Progenitor cell of endocrine pancreas (in vitro differentiated cells): ENCODE measurements around the gene TSR3. TPM values are rescaled to one million over a fixed set of nuclear protein-coding genes. Genes with fewer than 3 reads are reported as not detected.

Experiments
- DNase-seq: peaks from one replicate; pipeline ENCODE4 v3.0.0; 2021; ENCODE audit warnings: low spot score; ENCODE audit not compliant: unreplicated experiment
- H3K27ac Mint-ChIP-seq: 2 replicates; pipeline ENCODE4 v1.8.0; 2021; ENCODE audit warnings: mild to moderate bottlenecking, moderate library complexity, mixed read lengths
- H3K27me3 Mint-ChIP-seq: 2 replicates; pipeline ENCODE4 v1.8.0; 2021; ENCODE audit warnings: mixed read lengths
- H3K36me3 Mint-ChIP-seq: 2 replicates; pipeline ENCODE4 v1.8.0; 2022; ENCODE audit warnings: mixed read lengths; ENCODE audit not compliant: insufficient read depth
- H3K4me1 Mint-ChIP-seq: 2 replicates; pipeline ENCODE4 v1.8.0; 2021; ENCODE audit warnings: low read depth, mixed read lengths
- H3K4me3 Mint-ChIP-seq: 2 replicates; pipeline ENCODE4 v1.8.0; 2021; ENCODE audit warnings: low read depth, mild to moderate bottlenecking, moderate library complexity, mixed read lengths
- H3K9me3 Mint-ChIP-seq: 2 replicates; pipeline ENCODE4 v1.8.0; 2021; ENCODE audit warnings: low read depth, mixed read lengths
- CTCF ChIP-seq: fragments of 200-600 bp; sonication (generic); IDR thresholded peaks from one replicate; pipeline ENCODE4 v1.5.0; 2021; ENCODE audit warnings: antibody characterized with exemption, mild to moderate bottlenecking; ENCODE audit not compliant: unreplicated experiment
- total RNA-seq: library from RNA; stranded (reverse); gene quantifications from 2 replicates; pipeline ENCODE4 v1.2.1, GENCODE V29; 2021

The TSR3 gene
- total RNA-seq, 1 donor from 2014 or later: 56.8 TPM

GRCh38 chr16:1326946-1327618 is 24.6 kb downstream of the TSR3 start:
- Mint-ChIP-seq H3K4me3 (no peak overlapping the region), H3K27ac (no peak overlapping the region)

GRCh38 chr16:1326391-1326790 is 25.3 kb downstream of the TSR3 start:
- H3K4me1 Mint-ChIP-seq: peaks cover 2% of the 10 kb centered on the region
- H3K4me3 Mint-ChIP-seq: no peak overlapping the region
- DNase-seq: no peak
- H3K9me3 Mint-ChIP-seq: no peaks in the 10 kb centered on the region
- H3K27me3 Mint-ChIP-seq: no peaks in the 10 kb centered on the region
- no peak for TF ChIP-seq CTCF
- no peak overlapping the region for H3K27ac Mint-ChIP-seq
- H3K36me3 Mint-ChIP-seq: peaks cover 7% of the 10 kb centered on the region

More at GRCh38 chr16:1326946-1327618, 24.6 kb downstream of the TSR3 start:
- peaks cover 6% of the 10 kb centered on the region for H3K4me1 Mint-ChIP-seq
- no peak for DNase-seq
- no peaks in the 10 kb centered on the region for H3K9me3 Mint-ChIP-seq
- no peak for TF ChIP-seq CTCF
- H3K27me3 Mint-ChIP-seq: no peaks in the 10 kb centered on the region
- H3K36me3 Mint-ChIP-seq: peaks cover 7% of the 10 kb centered on the region

GRCh38 chr16:1325673-1326371 is 25.9 kb downstream of the TSR3 start:
- Mint-ChIP-seq H3K27me3 (no peaks in the 10 kb centered on the region), H3K4me1 (no peaks in the 10 kb centered on the region), H3K4me3 (no peak overlapping the region), H3K36me3 (peaks cover 7% of the 10 kb centered on the region), H3K27ac (no peak overlapping the region), H3K9me3 (no peaks in the 10 kb centered on the region)
- TF ChIP-seq CTCF: no peak
- no peak for DNase-seq

- no peaks in the 10 kb centered on the region for H3K4me1 Mint-ChIP-seq
- no peaks in the 10 kb centered on the region for H3K9me3 Mint-ChIP-seq
- no peaks in the 10 kb centered on the region for H3K27me3 Mint-ChIP-seq
- H3K36me3 Mint-ChIP-seq: peaks cover 7% of the 10 kb centered on the region
- H3K27ac Mint-ChIP-seq: no peak overlapping the region
- no peak for DNase-seq
- no peak overlapping the region for H3K4me3 Mint-ChIP-seq
- no peak for TF ChIP-seq CTCF
These were observed 26.4 kb downstream of the TSR3 start for GRCh38 chr16:1325261-1325660.

- peaks cover 8% of the 10 kb centered on the region for H3K36me3 Mint-ChIP-seq
- DNase-seq: no peak
- TF ChIP-seq CTCF: no peak
- H3K27me3 Mint-ChIP-seq: no peaks in the 10 kb centered on the region
- H3K4me1 Mint-ChIP-seq: no peaks in the 10 kb centered on the region
- H3K4me3 Mint-ChIP-seq: no peak overlapping the region
- H3K27ac Mint-ChIP-seq: no peak overlapping the region
- H3K9me3 Mint-ChIP-seq: no peaks in the 10 kb centered on the region
These were observed 27.3 kb downstream of the TSR3 start for GRCh38 chr16:1324286-1324826.
